NCI-H1105 treated with DMSO at 0.1 percent for 48 hours (cell line): ENCODE measurements around the gene POLE.

Source experiments
- DNase-seq: peaks from one replicate; lab custom pipeline; 2025; lab: John Stamatoyannopoulos, UW

Gene POLE

DNA sequence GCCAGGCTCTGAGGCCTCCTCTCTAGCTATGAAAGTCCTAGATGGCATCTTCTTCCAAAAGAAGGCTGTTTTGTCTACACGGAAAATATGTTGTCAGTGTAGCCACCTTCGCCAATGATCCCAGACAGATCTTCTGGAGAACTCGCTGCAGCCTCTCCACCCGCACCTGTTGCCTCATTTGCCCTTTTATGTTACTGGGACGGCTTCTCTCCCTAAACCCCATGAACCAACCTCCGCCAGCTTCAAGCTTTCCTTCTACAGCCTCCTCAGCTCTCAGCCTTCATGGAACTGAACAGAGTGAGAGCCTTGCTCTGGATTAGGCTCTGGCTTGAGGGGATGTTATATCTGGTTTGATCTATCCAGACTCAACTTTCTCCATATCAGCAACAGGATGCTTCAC is 57.8 kb downstream of the POLE start:
- no peak for DNase-seq

- DNase-seq: no peak
Measured at GRCh38 chr12:132625731-132626430, 61.3 kb downstream of the POLE start.

DNA sequence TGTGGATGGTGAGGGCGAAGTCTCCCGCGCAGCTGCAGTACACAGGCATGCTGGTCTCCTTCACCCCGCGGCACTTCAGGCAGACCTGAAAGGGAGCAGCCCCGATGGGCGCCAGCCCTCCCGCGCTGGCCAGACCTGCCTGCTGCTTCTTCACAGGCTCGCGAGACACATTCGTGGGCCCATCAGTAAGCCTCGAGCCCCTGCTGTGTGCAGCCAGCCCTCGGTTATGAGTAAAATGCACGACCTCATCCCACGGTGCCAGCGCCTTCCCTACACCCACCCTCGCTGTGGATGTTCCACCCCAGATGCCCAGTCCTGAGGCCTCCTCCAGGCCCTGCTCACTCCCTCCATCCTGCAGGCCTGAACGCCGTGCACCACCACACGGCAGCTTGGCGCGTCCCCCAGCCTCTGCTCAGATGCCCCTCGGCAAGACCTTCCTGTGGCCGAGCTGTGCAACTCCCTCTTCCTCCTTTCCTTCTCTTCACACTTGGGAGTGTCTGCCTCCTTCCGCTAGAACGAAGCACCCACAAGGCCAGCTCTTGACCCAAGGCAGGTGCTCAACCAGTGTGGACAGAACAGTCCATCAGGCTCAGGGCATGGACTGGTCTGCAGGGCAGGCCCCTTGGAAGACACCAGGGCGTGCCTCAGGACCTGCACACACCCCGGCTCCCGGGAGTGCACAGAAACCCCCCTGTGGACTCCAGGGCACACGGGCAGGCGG is 62.1 kb downstream of the POLE start:
- DNase-seq: no peak

DNA sequence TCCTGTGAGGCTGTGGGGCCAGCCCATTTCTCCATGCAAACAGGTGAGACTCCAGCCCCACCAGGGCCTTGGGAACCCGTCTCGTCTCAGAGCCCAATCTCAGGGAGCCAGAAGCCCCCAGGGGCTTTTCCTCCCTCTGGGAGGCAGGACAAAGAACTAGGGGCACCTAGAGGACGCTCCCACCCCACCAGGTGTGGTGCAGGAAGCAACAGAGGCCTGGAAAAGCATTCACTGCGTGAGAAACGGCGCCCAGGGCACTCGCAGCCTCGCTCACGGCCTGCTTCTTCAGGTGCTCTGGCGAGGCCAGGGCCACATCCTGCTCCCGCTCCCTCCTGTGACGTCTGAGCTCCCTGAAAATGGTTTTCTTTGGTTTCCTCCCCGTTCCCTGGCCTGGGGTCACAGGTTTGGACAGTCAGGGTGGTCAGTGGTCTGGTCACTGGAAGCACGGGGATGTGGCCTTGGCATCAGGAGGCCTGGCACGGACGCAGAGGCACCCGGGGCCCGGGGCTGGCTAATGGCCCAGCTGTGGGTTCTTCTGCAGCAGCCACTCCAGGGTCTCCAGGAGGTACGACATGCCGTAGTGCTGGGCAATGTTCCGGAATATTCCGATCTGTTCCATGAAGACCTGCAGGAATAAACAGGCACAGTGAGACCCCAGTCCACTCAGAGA is 62.8 kb downstream of the POLE start:
- DNase-seq: no peak

DNA sequence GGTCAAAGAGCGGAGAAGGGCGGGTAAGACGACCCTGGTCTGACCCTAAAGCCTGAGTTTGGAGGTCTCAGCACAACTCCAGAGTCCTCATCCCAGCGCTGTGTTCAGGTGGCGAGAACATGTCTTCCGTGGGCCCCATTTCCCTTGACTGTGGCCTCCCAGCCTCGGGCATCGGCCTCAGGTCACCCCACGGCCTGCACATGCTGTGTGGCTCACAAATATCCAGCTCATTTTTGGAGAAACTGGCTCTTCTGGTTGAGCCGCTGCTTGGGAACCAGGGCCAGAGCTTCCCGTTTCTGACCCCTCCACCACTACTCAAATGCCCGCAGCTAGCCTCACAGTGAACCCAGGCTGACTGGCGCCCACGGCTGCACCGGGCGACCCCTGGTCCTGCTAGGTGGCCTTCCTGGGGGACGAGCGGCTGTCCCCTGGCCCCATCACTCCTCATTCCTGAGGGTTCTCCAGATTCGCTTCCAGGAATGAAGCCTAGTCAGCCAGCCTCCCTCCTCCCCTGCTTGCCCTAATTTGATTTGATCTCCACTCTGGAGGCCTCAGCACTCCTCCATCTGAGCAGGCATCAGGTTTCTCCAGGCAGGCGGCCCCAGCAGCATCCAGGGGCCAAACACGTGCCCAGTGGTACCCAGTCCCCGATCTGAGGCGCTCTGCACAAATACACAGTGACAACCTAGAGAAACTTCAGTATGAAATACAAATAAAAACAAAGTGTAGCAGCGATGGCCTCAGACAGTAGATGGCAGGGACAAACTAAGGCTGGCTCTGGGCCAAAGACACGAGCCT is 63.9 kb downstream of the POLE start:
- no peak for DNase-seq

DNA sequence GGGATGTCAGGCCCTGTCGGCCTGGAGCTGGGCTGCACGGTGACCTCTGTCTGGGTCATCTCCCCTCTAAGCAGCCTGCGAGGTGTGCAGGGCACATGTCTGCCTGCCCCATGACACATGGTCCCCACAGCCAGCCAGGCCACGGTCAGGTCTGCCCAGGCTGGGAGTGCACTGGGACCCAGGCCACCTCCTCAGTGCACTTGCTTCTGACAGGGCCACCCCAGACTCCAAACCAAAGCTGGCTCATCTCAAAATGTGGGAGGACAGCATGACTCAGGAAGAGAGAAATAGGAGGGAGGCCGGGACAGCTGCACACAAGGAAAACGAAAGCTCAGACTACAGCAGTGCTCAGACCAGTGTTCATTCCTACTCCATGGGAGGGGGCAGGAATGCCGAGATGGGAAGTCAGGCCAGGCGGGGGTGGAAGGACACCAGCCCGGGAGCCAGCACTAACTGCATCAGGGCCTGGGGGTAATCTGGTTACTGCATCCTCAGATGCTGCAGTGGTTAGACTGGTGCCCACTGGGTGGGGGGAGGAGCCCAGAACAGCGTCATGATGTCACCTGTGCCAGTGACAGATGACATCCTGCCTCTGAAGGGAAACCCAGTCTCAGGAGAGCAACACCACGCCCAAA is 64.6 kb downstream of the POLE start:
- no peak for DNase-seq

GRCh38 chr12:132621657-132622435 is 65.3 kb downstream of the POLE start:
- DNase-seq: no peak

GRCh38 chr12:132620899-132621656 is 66.1 kb downstream of the POLE start:
- DNase-seq: no peak

GRCh38 chr12:132620113-132620898 is 66.8 kb downstream of the POLE start:
- DNase-seq: no peak

DNA sequence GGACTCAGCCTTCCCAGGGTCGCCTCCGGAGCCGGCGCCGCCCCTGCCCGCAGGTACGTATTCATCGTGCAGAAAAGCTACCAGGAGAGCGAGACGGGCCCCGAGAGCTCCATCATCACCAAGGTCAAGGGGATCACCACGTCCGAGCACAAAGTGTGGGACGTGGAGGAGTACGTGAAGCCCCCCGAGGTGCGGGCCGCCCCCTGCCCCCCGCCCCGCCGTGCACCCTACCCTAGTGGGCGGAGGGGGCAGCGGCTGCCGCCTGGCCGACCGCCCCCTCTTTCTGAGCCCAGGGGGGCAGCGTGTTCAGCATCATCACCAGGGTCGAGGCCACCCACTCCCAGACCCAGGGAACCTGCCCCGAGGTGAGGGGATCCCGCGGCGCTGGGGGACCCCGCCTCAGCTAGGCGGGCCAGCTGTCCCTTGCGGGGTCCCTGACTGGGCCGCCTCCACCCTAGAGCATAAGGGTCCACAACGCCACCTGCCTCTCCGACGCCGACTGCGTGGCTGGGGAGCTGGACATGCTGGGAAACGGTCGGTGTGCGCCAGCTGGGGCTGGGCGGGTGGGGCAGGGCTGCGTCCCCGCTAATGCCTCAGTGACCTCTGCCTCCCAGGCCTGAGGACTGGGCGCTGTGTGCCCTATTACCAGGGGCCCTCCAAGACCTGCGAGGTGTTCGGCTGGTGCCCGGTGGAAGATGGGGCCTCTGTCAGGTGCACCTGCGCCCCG is 67.6 kb downstream of the POLE start:
- no peak for DNase-seq

GRCh38 chr12:132619071-132619385 is 68.1 kb downstream of the POLE start:
- no peak for DNase-seq

GRCh38 chr12:132618683-132619043 is 68.5 kb downstream of the POLE start, which contains the start of gene P2RX2:
TSS of gene P2RX2 (plus strand) at chr12:132618776. CDS start at chr12:132618817, 41 bp downstream.
- DNase-seq: no peak

DNA sequence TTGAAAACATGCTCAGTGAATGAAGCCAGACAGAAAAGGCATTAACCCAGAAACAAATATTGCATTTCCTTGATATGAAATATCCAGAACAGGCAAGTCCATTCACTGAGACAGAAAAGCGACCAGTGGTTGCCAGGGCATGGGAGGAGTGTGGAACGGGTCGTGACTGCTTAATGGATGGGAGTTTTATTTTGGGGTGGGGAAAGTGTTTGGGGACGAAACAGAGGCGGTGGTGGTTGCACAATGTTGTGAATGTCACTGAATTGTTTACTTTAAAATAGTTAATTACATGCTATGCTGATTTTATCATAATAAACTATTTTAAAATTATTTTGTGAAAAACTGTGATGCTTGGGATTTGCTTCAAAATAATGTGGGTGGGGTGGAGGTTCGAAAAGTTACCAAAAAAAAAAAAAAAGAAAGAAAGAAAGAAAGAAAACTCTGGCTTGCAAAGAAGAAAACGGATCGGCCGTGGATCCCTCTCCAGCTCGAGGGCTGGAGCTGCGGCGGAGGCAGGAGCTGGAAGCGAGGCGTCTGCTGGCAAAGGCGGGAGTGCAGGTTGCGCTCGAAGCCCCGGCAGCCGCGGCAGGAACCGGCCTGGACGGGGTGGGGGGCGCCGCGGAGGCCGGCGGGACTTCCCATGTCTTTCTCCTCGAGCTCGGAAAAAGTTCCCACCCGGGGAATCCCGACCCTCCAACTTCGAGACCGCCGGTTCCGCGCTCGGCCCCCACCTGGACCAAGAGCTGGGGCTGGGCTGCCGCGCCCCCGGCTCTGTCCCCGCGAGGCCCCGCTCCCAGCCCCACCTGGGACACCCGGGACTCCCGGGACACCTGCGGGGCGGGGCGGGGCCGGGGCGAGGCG is 69.1 kb downstream of the POLE start:
- DNase-seq: no peak

DNA sequence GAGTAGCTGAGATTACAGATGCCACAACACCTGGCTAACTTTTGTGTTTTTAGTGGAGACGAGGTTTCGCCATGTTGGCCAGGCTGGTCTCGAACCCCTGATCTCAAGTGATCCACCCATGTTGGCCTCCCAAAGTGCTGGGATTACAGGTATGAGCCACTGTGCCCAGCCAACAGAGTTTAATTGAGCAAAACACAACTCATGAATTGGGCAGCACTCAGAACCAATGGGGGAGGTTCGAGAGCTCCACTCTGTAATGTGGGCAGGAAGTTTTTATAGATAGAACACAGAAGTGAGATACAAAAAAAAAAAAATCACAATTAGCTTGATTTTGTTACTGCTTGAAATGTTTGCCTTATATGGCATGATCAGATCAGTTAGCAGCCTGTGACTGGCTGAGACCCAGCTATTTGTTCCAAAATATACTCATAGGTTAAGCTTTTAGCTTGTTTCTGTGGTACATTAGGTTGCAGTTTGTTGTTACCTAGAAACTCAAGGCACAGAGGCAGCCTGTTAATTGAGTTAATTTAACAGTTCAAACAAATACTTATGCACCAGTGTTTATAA is 69.9 kb downstream of the POLE start:
- DNase-seq: no peak

GRCh38 chr12:132615579-132616038 is 71.5 kb downstream of the POLE start:
- DNase-seq: no peak

- DNase-seq: peak; percentile 83
Measured at GRCh38 chr12:132614861-132615578, 72.1 kb downstream of the POLE start.

DNA sequence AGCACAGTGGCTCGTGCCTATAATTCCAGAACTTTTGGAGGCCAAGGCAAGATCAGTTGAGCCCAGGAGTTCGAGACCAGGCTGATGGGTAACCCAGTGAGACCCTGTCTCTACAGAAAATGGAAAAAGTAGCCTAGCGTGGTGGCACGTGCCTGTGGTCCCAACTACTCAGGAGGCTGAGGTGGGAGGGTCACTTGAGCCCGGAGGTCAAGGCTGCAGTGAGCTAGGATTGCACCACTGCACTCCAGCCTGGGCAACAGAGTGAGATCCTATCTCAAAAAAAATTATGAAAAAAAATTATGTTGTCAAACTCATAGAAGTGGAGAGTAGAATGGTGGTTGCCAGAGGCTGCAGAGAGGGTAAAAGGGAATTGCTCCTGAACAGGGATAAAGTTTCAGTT is 73.1 kb downstream of the POLE start:
- DNase-seq: no peak
